RWPE2 (cell line): ENCODE data around the gene PPA2.
"Not testable (repeated sequence)": the region's sequence is repeated elsewhere in the genome, so short reads cannot be mapped to it uniquely, and the experiment has no call there.

Experiments used
- ATAC-seq: fragments of 200-7000 bp; cut with Tn5 transposase; 3 replicates; pipeline ENCODE4 v1.9.1; 2021; ENCODE audit warnings: low read depth
- DNase-seq: peaks from one replicate; pipeline ENCODE4 v3.0.0-alpha.2; 2020; ENCODE audit warnings: low spot score
- H3K27ac ChIP-seq: fragments of 450-650 bp; 2 replicates; pipeline ENCODE4 v1.5.1; 2017; ENCODE audit warnings: mild to moderate bottlenecking; ENCODE audit not compliant: poor library complexity, severe bottlenecking
- H3K27me3 ChIP-seq: fragments of 250-450 bp; sonication (Bioruptor Pico); 2 replicates; pipeline ENCODE4 v1.5.1; 2021; ENCODE audit warnings: mild to moderate bottlenecking, moderate library complexity; ENCODE audit not compliant: insufficient read depth, poor library complexity, severe bottlenecking
- H3K36me3 ChIP-seq: fragments of 250-450 bp; sonication (Bioruptor Pico); 2 replicates; pipeline ENCODE4 v1.5.1; 2020; ENCODE audit warnings: low read depth, mild to moderate bottlenecking, moderate library complexity
- H3K4me1 ChIP-seq: fragments of 250-450 bp; sonication (Bioruptor Pico); 2 replicates; pipeline ENCODE4 v1.5.1; 2021; ENCODE audit warnings: mild to moderate bottlenecking, moderate library complexity; ENCODE audit not compliant: insufficient read depth, poor library complexity, severe bottlenecking
- H3K4me3 ChIP-seq: fragments of 250-450 bp; sonication (Bioruptor Pico); 2 replicates; pipeline ENCODE4 v1.5.1; 2021; ENCODE audit warnings: mild to moderate bottlenecking, moderate library complexity; ENCODE audit not compliant: severe bottlenecking
- H3K9me3 ChIP-seq: fragments of 250-450 bp; sonication (Bioruptor Pico); 2 replicates; pipeline ENCODE4 v1.5.1; 2021; ENCODE audit warnings: mild to moderate bottlenecking, moderate library complexity; ENCODE audit not compliant: severe bottlenecking
- TF ChIP-seq, protein P1 (sequence below): fragments of 450-650 bp; IDR thresholded peaks from one replicate; pipeline ENCODE4 v1.5.1; 2017; ENCODE audit warnings: mild to moderate bottlenecking, moderate library complexity; ENCODE audit not compliant: poor library complexity, severe bottlenecking

The PPA2 gene

DNA sequence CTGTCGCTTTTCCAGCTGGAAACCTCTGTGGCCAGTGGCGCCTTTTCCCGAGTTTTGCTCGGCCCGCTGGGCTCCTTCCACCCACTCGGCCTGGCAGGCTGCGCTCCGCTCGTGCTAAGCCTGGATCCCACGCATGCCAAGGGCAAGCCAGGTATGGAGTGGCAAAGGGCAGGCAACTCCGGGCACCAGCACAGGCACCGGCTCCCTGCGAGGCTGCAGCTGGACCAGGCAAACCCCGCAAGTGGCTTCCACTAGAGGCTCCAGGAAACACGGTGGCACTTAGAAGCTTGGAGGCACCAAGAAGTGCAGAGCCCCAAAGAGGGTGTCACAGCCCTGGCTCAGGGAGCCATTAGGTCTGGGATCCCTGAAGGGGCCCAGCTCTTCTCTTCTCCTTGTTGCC, 59.5 kb downstream of the PPA2 start:
- TF ChIP-seq, protein P1, sequence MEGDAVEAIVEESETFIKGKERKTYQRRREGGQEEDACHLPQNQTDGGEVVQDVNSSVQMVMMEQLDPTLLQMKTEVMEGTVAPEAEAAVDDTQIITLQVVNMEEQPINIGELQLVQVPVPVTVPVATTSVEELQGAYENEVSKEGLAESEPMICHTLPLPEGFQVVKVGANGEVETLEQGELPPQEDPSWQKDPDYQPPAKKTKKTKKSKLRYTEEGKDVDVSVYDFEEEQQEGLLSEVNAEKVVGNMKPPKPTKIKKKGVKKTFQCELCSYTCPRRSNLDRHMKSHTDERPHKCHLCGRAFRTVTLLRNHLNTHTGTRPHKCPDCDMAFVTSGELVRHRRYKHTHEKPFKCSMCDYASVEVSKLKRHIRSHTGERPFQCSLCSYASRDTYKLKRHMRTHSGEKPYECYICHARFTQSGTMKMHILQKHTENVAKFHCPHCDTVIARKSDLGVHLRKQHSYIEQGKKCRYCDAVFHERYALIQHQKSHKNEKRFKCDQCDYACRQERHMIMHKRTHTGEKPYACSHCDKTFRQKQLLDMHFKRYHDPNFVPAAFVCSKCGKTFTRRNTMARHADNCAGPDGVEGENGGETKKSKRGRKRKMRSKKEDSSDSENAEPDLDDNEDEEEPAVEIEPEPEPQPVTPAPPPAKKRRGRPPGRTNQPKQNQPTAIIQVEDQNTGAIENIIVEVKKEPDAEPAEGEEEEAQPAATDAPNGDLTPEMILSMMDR: no peak

DNA sequence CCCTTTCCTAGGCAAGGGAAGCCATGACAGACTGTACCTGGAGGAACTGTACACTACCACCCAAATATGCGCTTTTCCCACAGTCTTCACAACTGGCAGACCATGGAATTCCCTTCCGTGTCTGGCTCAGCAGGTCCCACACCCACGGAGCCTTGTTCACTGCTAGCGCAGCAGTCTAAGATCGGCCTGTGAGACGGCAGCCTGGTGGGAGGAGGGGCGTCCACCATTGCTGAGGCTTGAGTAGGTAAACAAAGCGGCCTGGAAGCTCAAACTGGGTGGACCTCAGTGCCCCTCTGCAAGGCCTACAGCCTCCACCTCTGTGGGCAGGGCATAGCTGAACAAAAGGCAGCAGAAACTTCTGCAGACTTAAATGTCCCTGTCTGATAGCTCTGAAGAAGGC, 64.7 kb downstream of the PPA2 start:
- not testable (repeated sequence) for ATAC-seq, H3K4me3 ChIP-seq, H3K27me3 ChIP-seq, DNase-seq, H3K9me3 ChIP-seq, H3K27ac ChIP-seq, H3K4me1 ChIP-seq
- peaks cover 26% of the 10 kb centered on the region for H3K36me3 ChIP-seq

More for the DNA sequence above, 59.5 kb downstream of the PPA2 start:
- Histone ChIP-seq H3K4me3 (no peak overlapping the region), H3K27me3 (no peaks in the 10 kb centered on the region), H3K36me3 (peaks cover 13% of the 10 kb centered on the region), H3K4me1 (no peaks in the 10 kb centered on the region), H3K9me3 (no peaks in the 10 kb centered on the region), H3K27ac (no peak overlapping the region)
- DNase-seq (no peak), ATAC-seq (no peak)

DNA sequence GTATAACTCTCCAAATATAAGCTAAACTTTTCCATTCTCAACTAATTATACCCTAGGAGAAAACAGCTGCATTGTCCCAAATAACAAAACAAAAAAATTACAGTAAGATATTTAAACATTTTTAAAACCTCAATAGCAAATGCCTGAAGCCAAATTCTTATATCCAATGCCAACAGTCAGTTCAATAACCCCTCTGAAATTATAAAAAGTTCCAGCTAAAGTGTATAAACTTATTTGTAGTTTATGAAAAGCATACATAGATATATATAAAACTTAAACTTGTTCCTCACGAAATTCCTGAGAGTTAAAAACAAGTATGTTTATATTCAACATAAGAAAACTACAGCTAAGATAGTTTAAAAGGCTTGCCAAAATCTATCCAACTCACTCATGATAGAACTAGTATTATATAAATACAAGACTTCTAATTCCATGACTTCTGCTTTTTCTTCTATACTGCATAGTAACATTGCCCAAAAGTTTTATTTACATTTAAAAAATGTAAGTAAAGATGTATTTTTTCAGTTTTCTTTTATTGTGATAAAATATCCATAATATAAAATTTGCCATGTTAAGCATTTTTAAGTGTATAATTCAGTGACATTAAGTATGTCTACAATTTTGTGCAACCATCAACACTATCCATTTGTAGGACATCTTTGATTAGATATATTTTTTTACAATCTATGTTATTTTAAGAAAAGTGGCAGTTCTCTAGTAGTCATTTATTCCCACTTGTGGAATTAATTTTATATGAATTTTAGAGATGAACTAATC, 72.8 kb downstream of the PPA2 start:
- TF ChIP-seq, protein P1: no peak
- Histone ChIP-seq H3K27me3 (no peaks in the 10 kb centered on the region), H3K27ac (no peak overlapping the region), H3K4me1 (peaks cover 12% of the 10 kb centered on the region), H3K9me3 (no peaks in the 10 kb centered on the region), H3K36me3 (peaks cover 54% of the 10 kb centered on the region), H3K4me3 (no peak overlapping the region)
- ATAC-seq (no peak), DNase-seq (no peak)

DNA sequence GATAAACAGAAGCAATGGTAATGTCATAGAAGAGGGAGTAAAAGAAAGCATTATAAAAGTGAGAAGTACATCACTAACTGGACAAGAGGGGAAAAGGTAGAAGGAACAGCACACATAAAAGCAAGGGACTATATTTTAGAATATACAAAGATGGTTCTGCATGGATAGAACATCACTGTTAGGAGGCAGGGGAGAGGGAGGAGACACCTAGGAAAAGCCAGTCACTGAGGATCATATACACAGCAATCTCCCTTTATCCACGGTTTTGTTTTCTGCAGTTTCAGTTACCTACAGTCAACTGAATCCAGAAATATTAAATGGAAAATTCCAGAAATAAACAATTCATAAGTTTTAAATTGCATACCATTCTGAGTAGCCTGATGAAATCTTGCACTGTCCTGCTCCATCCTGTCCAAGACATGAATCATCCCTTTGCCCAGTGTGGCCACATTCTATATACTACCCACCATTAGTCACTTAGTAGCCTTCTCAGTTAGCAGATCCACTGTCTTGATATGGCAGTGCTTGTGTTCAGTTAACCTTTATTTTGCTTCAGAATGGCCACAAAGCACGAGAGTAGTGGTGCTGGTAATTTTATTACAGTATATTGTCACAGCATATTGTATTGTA, 74.2 kb downstream of the PPA2 start:
- TF ChIP-seq, protein P1: no peak
- peak; percentile 100 for ATAC-seq
- H3K27me3 ChIP-seq: no peaks in the 10 kb centered on the region
- peaks cover 57% of the 10 kb centered on the region for H3K36me3 ChIP-seq
- H3K4me1 ChIP-seq: peaks cover 12% of the 10 kb centered on the region
- H3K4me3 ChIP-seq: no peak overlapping the region
- no peaks in the 10 kb centered on the region for H3K9me3 ChIP-seq
- peak overlapping the region; percentile 43 for H3K27ac ChIP-seq
- no peak for DNase-seq

DNA sequence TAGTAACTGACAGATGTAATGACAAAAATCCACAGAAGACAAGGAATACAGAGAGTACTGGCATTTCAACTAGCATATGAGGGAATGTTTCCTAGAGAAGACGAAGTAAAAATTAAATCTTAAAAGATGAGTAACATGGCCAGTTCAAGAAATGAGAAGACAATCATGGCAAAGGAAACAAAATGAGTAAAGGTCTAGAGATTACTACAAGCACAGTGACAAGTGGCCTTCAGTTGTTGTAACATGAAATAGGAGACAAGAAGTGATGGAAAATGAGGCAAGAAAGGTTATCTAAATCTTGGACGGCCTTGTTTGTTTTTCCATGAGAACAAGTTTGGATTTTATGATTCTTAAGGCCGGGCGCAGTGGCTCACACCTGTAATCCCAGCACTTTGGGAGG, 81.0 kb downstream of the PPA2 start:
- Histone ChIP-seq H3K27ac (no peak overlapping the region), H3K9me3 (no peaks in the 10 kb centered on the region), H3K27me3 (no peaks in the 10 kb centered on the region), H3K4me3 (no peak overlapping the region), H3K4me1 (no peaks in the 10 kb centered on the region), H3K36me3 (peaks cover 49% of the 10 kb centered on the region)
- TF ChIP-seq, protein P1: no peak
- no peak for DNase-seq
- no peak for ATAC-seq
